Fibroblast of skin of right biceps (primary cell): Measurements from ENCODE around the gene SLC4A5.
"Not testable (repeated sequence)": the region's sequence is repeated elsewhere in the genome, so short reads cannot be mapped to it uniquely, and the experiment has no call there.

Experiments used
- DNase-seq: peaks from one replicate; pipeline ENCODE4 v3.0.0-alpha.2; 2013

Gene SLC4A5

GRCh38 chr2:74226648-74227213 lies 116.5 kb downstream of the SLC4A5 start:
- no peak for DNase-seq

GRCh38 chr2:74225698-74226459 lies 117.3 kb downstream of the SLC4A5 start:
- no peak for DNase-seq

- DNase-seq = no peak
These were observed 119.1 kb downstream of the SLC4A5 start for GRCh38 chr2:74223941-74224770.

- DNase-seq = no peak
These were observed 120.9 kb downstream of the SLC4A5 start for GRCh38 chr2:74222300-74222650.

- DNase-seq = no peak
These were observed 121.5 kb downstream of the SLC4A5 start for GRCh38 chr2:74221604-74222299.

GRCh38 chr2:74221091-74221490 lies 122.1 kb downstream of the SLC4A5 start:
- DNase-seq = no peak

- DNase-seq = no peak
These were observed 123.2 kb downstream of the SLC4A5 start for GRCh38 chr2:74219846-74220486.

GRCh38 chr2:74216642-74217041 lies 126.6 kb downstream of the SLC4A5 start:
- no peak for DNase-seq

- DNase-seq = not testable (repeated sequence)
These were observed 127.4 kb downstream of the SLC4A5 start for GRCh38 chr2:74215771-74216170.

- DNase-seq = no peak
These were observed 130.4 kb downstream of the SLC4A5 start for GRCh38 chr2:74212702-74213410.

- peak; percentile 43 for DNase-seq
These were observed 137.0 kb downstream of the SLC4A5 start for GRCh38 chr2:74206180-74206688.

GRCh38 chr2:74205596-74205995 lies 137.6 kb downstream of the SLC4A5 start:
- DNase-seq = no peak

GRCh38 chr2:74205113-74205512 lies 138.1 kb downstream of the SLC4A5 start:
- no peak for DNase-seq

- DNase-seq = no peak
These were observed 138.8 kb downstream of the SLC4A5 start for GRCh38 chr2:74204436-74204835.

GRCh38 chr2:74201596-74201995 lies 141.6 kb downstream of the SLC4A5 start:
- DNase-seq = peak; percentile 75

- DNase-seq = no peak
These were observed 142.0 kb downstream of the SLC4A5 start for GRCh38 chr2:74201196-74201595.

- DNase-seq = no peak
These were observed 143.3 kb downstream of the SLC4A5 start for GRCh38 chr2:74199871-74200305.

GRCh38 chr2:74199275-74199701 lies 143.9 kb downstream of the SLC4A5 start:
- DNase-seq = no peak

- DNase-seq = peak; percentile 99
These were observed 144.5 kb downstream of the SLC4A5 start, which contains the start of gene MTHFD2 for GRCh38 chr2:74198461-74199274. MTHFD2 (plus strand) TSS chr2:74198615; CDS start chr2:74198642, 27 bp downstream.

- DNase-seq = no peak
These were observed 145.2 kb downstream of the SLC4A5 start for GRCh38 chr2:74198023-74198460.

- no peak for DNase-seq
These were observed 146.2 kb downstream of the SLC4A5 start for GRCh38 chr2:74197049-74197448.
